ENCODE data around the gene GPR171.

DNA sequence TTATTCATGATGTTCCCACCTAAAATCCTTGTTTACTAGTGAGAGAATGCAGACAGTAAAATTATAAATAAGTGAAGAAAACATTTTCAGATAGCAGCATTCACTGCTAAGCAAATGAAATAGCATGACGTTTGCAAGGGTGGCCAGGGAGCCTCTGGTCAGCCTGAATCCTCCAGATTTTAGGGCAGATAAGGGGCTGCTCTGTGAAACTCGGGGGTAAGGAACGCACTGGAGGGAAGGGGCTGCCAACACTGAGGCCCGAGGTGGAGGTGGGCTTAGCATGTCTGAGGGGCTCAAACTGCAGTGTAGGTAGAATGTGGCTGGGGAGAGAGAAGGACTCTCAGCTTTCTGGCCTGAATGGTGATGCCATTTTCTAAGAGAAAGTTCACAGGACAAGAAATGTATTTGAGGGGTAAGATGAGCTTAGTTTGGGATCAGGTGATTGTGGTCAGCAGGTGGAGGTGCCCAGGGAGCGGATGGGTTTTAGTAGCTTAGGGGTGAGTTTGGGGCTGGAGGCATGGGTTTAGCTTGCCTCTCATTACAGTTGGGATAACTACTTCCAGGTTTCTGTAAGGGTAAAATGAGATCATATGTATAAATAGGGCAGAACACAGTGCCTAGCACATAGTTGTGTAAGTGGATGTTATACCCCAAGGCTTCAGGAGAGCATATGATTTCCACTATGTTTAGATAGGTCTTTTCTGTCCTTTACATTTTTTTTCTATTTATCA is 20.5 kb downstream of the GPR171 start:
- TF ChIP-seq CTCF (conservative IDR thresholded peaks at IDR 0.05), result no peak
- no peak for TF ChIP-seq ZFX (IDR thresholded peaks at IDR 0.05)
